Tibial nerve (tissue), 4 donors: ENCODE results near the gene MRGPRX4. TPM values are rescaled to one million over a fixed set of nuclear protein-coding genes. Genes with fewer than 3 reads are reported as not detected.
"Not testable (repeated sequence)": the region's sequence is repeated elsewhere in the genome, so short reads cannot be mapped to it uniquely, and the experiment has no call there.

ENCODE experiments used
- DNase-seq, 2 donors: peaks; one replicate each; pipeline ENCODE4 v3.0.0-alpha.2; 2019; ENCODE audit warnings: low spot score in 2 of 2
- H3K27ac ChIP-seq, 4 donors: fragments of 200-600 bp; sonication (generic) in 3 of 4; one replicate each; pipeline ENCODE4 v1.5.1; 2017 to 2019; ENCODE audit warnings: mild to moderate bottlenecking in 1 of 4
- H3K27me3 ChIP-seq, 2 donors: fragments of 200-600 bp; sonication (generic) in 1 of 2; one replicate each; pipeline versions ENCODE4 v1.5.1 to v1.6.0; 2017 to 2019
- H3K36me3 ChIP-seq, 3 donors: fragments of 200-600 bp; sonication (generic); one replicate each; pipeline ENCODE4 v1.5.1; 2018 to 2019
- H3K4me1 ChIP-seq, 4 donors: fragments of 200-600 bp; sonication (generic) in 3 of 4; one replicate each; pipeline ENCODE4 v1.5.1; 2017 to 2019
- H3K4me3 ChIP-seq, 4 donors: fragments of 200-600 bp; sonication (generic) in 3 of 4; one replicate each; pipeline ENCODE4 v1.5.1; 2017 to 2019; ENCODE audit warnings: mild to moderate bottlenecking in 1 of 4, moderate library complexity in 1 of 4
- H3K9me3 ChIP-seq, 4 donors: fragments of 200-600 bp; sonication (generic) in 3 of 4; one replicate each; pipeline ENCODE4 v1.5.1; 2017 to 2019
- CTCF ChIP-seq, 5 experiments: fragments of 200-600 bp in 3 of 5; fragments of 450-650 bp in 2 of 5; sonication (generic) in 3 of 5; IDR thresholded peaks; one replicate each; pipeline ENCODE4 v1.5.1; 2016 to 2019; ENCODE audit warnings: antibody characterized with exemption in 5 of 5, mild to moderate bottlenecking in 3 of 5, moderate library complexity in 2 of 5
- EP300 ChIP-seq, 2 donors: sonication (generic); formaldehyde crosslinking; IDR thresholded peaks; one replicate each; pipeline ENCODE4 v1.6.1; 2017; ENCODE audit warnings: antibody characterized with exemption in 2 of 2, mild to moderate bottlenecking in 1 of 2
- POLR2A ChIP-seq, 2 donors: fragments of 450-650 bp; IDR thresholded peaks; one replicate each; pipeline ENCODE4 v1.6.1; 2017; ENCODE audit warnings: antibody characterized with exemption in 2 of 2, mild to moderate bottlenecking in 2 of 2, moderate library complexity in 2 of 2
- WGBS, 2 donors: methylation state at CpG; one replicate each; pipeline ENCODE4 v1.1.5; 2018; 5-methylcytosine and 5-hydroxymethylcytosine counted together
- total RNA-seq, 4 donors: library from RNA; depleted of rRNA; stranded (reverse); fragments of >200 nt; gene quantifications; one replicate each; pipeline ENCODE4 v1.1.0, GENCODE V29; 2016

The MRGPRX4 gene
- total RNA-seq, 4 donors from 2014 or later, result not detected

GRCh38 chr11:18193010-18193409 lies 20.4 kb downstream of the MRGPRX4 start:
- TF ChIP-seq POLR2A (IDR thresholded peaks at IDR 0.05) (no peak), CTCF (IDR thresholded peaks at IDR 0.05) (no peak), EP300 (IDR thresholded peaks at IDR 0.05) (no peak)
- Histone ChIP-seq H3K9me3 (no peaks in the 10 kb centered on the region), H3K27ac (no peak overlapping the region), H3K27me3 (no peaks in the 10 kb centered on the region), H3K4me1 (no peaks in the 10 kb centered on the region), H3K36me3 (no peaks in the 10 kb centered on the region), H3K4me3 (no peak overlapping the region)
- WGBS, 2 donors, result 28 to 45% methylated on average over 4 of the region's 4 CpGs
- no peak for DNase-seq

GRCh38 chr11:18196532-18196931 lies 23.9 kb downstream of the MRGPRX4 start:
- Histone ChIP-seq H3K9me3 (peaks cover 0 to 4% (median 0%) of the 10 kb centered on the region in 4 donors), H3K36me3 (no peaks in the 10 kb centered on the region), H3K4me1 (no peaks in the 10 kb centered on the region), H3K27ac (no peak overlapping the region), H3K4me3 (no peak overlapping the region), H3K27me3 (no peaks in the 10 kb centered on the region)
- DNase-seq, result no peak
- WGBS, 2 donors, result 94% methylated on average over 2 of the region's 2 CpGs
- TF ChIP-seq CTCF (IDR thresholded peaks at IDR 0.05), result no peak
- no peak for TF ChIP-seq POLR2A (IDR thresholded peaks at IDR 0.05)
- TF ChIP-seq EP300 (IDR thresholded peaks at IDR 0.05), result no peak

- 60 to 62% methylated on average over 3 of the region's 3 CpGs for WGBS, 2 donors
- not testable (repeated sequence) for H3K4me1 ChIP-seq
Observed at GRCh38 chr11:18197738-18198137, 25.1 kb downstream of the MRGPRX4 start.

GRCh38 chr11:18203723-18204122 lies 31.1 kb downstream of the MRGPRX4 start:
- H3K27ac ChIP-seq, result no peak overlapping the region
- TF ChIP-seq POLR2A (IDR thresholded peaks at IDR 0.05) (no peak), CTCF (IDR thresholded peaks at IDR 0.05) (peak in 1 of 5 experiments; percentile 9), EP300 (IDR thresholded peaks at IDR 0.05) (no peak)
- no peak overlapping the region for H3K4me3 ChIP-seq
- H3K9me3 ChIP-seq, result peaks cover 0 to 4% (median 0%) of the 10 kb centered on the region in 4 donors
- no peak for DNase-seq
- H3K36me3 ChIP-seq, result no peaks in the 10 kb centered on the region
- H3K4me1 ChIP-seq, result no peaks in the 10 kb centered on the region
- H3K27me3 ChIP-seq, result peaks cover 0 to 8% of the 10 kb centered on the region in 2 donors
- WGBS, 2 donors, result 4 to 12% methylated on average over 6 of the region's 6 CpGs

More at GRCh38 chr11:18197738-18198137, 25.1 kb downstream of the MRGPRX4 start:
- H3K9me3 ChIP-seq, H3K4me3 ChIP-seq, H3K36me3 ChIP-seq, DNase-seq, H3K27ac ChIP-seq, H3K27me3 ChIP-seq: not testable (repeated sequence)

GRCh38 chr11:18204220-18204619 lies 31.6 kb downstream of the MRGPRX4 start:
- H3K4me1 ChIP-seq, result no peaks in the 10 kb centered on the region
- no peak overlapping the region for H3K27ac ChIP-seq
- H3K4me3 ChIP-seq, result no peak overlapping the region
- H3K9me3 ChIP-seq, result peaks cover 0 to 4% (median 0%) of the 10 kb centered on the region in 4 donors
- DNase-seq, result no peak
- TF ChIP-seq POLR2A (IDR thresholded peaks at IDR 0.05) (no peak), CTCF (IDR thresholded peaks at IDR 0.05) (no peak), EP300 (IDR thresholded peaks at IDR 0.05) (no peak)
- WGBS, 2 donors, result 82 to 95% methylated on average over 3 of the region's 3 CpGs
- peaks cover 0 to 13% of the 10 kb centered on the region in 2 donors for H3K27me3 ChIP-seq
- H3K36me3 ChIP-seq, result no peaks in the 10 kb centered on the region

GRCh38 chr11:18204771-18205170 lies 32.1 kb downstream of the MRGPRX4 start:
- TF ChIP-seq CTCF (IDR thresholded peaks at IDR 0.05) (no peak), EP300 (IDR thresholded peaks at IDR 0.05) (no peak), POLR2A (IDR thresholded peaks at IDR 0.05) (no peak)
- Histone ChIP-seq H3K4me3 (no peak overlapping the region), H3K4me1 (no peaks in the 10 kb centered on the region), H3K36me3 (no peaks in the 10 kb centered on the region), H3K27me3 (peaks cover 0 to 15% of the 10 kb centered on the region in 2 donors), H3K9me3 (peaks cover 0 to 4% (median 0%) of the 10 kb centered on the region in 4 donors), H3K27ac (no peak overlapping the region)
- no peak for DNase-seq
